ENCODE measurements around the gene MTM1.

Gene MTM1

DNA sequence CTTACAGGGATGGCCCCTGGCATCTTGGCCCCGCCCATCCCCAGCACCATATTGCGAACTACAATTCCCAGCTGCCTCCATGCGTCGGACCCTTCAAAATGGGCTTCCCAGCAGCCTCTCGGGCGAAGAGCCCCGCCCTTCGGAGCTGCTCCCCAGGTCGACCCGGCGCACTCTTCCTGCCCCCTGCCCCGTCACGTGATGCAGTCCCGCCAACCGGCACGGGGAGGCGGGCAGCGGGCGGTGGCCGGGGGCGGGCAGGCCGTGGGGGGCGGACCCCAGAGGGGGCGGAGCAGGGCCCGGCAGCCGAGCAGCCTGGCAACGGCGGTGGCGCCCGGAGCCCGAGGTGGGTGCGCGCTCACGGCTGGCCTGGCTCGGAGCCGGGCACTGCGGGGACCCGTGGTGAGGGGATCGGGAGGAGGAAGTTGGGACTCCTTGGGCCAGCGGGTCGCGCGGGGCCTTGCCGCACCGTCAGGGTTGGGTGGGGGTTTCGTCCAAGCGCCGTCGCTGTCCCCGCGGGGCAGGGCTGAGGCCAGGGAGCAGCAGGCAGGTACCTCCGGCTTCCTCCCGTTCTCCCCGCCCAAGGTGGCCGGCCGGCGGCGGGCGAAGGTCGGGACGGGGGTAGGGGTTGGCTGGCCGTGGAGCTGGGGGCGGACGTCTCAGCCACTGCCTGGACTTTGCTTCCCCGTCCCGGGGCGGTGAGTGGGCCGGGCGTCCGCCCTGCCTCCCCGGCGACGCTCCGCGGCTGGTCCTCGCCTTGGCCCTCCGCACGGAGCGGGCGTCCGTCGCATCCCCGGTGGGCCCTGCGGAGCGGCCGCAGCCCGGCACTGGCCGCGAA, at the start of gene MTM1:
TSS of gene MTM1 (plus strand) at position 302 of the 835 bp plus-strand sequence. CDS start 23,994 bp downstream, outside the sequence.
- peaks cover 2% of the 10 kb centered on the region; the same call in 1 of the 2 replicates for H3K4me1 ChIP-seq (ENCODE audit: control insufficient read depth, insufficient read depth, low read length)
- H3K4me3 ChIP-seq (ENCODE audit: low read length) = peak within 1 kb of the TSS; percentile 98
- no peak within 1 kb of the TSS for H3K27ac ChIP-seq (ENCODE audit: low read length)
- H3K36me3 ChIP-seq (ENCODE audit: control insufficient read depth, insufficient read depth, low read length) = no peaks in the 10 kb centered on the region
- DNase-seq (ENCODE audit: low read depth, low spot score) = peak; percentile 79
- WGBS (ENCODE audit: insufficient coverage, insufficient read length) = no CpG with 5 or more reads among the region's 89 CpGs
- no peaks in the 10 kb centered on the region for H3K9me3 ChIP-seq (ENCODE audit: control insufficient read depth, insufficient read depth, low read length)
- no peaks in the 10 kb centered on the region for H3K27me3 ChIP-seq (ENCODE audit: control insufficient read depth, insufficient read depth, low read length)

DNA sequence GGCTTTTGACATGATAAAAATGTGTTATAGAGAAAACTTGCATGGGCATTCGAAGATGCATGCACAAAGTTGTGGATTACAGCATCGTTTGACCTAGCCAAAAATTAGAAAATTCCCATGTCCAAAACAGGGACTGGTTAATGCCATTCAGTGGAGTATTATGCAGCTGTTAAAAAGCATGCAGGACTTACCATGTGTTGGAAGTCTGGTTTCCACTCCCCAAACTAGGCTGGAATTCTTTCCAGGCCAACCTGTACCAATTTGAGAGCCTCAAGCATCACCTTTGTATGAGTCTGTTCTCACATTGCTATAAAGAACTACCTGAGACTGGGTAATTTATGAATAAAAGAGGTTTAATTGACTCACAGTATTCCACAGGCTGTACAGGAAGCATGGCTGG, 45.9 kb upstream of the MTM1 start:
- no peaks in the 10 kb centered on the region for H3K36me3 ChIP-seq (ENCODE audit: control insufficient read depth, insufficient read depth, low read length)
- H3K4me1 ChIP-seq (ENCODE audit: control insufficient read depth, insufficient read depth, low read length) = no peaks in the 10 kb centered on the region
- WGBS (ENCODE audit: insufficient coverage, insufficient read length) = no CpG with 5 or more reads among the region's 2 CpGs
- H3K27ac ChIP-seq (ENCODE audit: low read length) = no peak overlapping the region
- no peak for DNase-seq (ENCODE audit: low read depth, low spot score)
- no peak overlapping the region for H3K4me3 ChIP-seq (ENCODE audit: low read length)
- no peaks in the 10 kb centered on the region for H3K27me3 ChIP-seq (ENCODE audit: control insufficient read depth, insufficient read depth, low read length)
- H3K9me3 ChIP-seq (ENCODE audit: control insufficient read depth, insufficient read depth, low read length) = no peaks in the 10 kb centered on the region

DNA sequence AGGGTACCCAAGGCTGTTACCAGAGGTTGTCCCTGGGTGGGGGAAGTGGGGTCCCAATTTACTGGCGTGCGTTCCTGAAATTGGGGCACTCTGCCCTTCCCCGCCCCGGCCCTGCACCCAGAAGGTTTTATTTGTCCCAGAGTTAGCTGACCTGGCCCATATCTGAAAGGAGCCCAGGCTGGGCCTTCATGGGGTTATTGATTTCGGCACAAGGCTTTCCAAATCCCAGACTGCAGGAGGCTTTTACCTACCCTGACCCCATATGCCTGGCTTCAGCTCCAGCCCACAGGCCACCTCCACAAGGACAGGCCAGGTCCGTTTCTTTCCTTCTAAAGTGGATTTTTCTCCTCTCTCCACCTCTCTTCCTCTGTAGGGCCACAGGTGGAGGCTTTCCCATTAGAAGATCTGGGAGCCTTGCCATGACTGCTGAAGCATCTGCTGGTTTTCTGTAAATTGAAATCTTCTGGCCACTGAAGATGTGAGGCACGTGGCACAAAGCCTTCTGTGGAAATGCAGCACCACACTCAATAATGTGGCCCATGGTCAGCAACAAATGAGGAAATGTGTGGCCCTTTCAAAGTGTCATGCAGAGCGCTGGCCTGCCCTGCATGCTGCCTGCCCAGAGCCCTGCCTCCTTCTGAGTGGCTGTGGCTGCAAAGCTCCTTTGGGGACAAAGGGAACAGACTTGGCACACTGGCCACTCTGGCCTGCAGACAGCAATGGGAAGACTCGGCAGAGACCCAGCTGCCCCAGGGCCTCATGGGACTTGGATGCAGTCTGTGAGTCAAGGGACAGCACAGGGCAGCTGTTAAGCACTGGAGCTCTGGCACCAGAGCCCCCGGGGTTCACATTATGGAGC, 43.1 kb upstream of the MTM1 start:
- no CpG with 5 or more reads among the region's 10 CpGs for WGBS (ENCODE audit: insufficient coverage, insufficient read length)
- no peak overlapping the region for H3K4me3 ChIP-seq (ENCODE audit: low read length)
- DNase-seq (ENCODE audit: low read depth, low spot score) = no peak
- H3K4me1 ChIP-seq (ENCODE audit: control insufficient read depth, insufficient read depth, low read length) = no peaks in the 10 kb centered on the region
- H3K9me3 ChIP-seq (ENCODE audit: control insufficient read depth, insufficient read depth, low read length) = no peaks in the 10 kb centered on the region
- no peak overlapping the region for H3K27ac ChIP-seq (ENCODE audit: low read length)
- no peaks in the 10 kb centered on the region for H3K36me3 ChIP-seq (ENCODE audit: control insufficient read depth, insufficient read depth, low read length)
- no peaks in the 10 kb centered on the region for H3K27me3 ChIP-seq (ENCODE audit: control insufficient read depth, insufficient read depth, low read length)

DNA sequence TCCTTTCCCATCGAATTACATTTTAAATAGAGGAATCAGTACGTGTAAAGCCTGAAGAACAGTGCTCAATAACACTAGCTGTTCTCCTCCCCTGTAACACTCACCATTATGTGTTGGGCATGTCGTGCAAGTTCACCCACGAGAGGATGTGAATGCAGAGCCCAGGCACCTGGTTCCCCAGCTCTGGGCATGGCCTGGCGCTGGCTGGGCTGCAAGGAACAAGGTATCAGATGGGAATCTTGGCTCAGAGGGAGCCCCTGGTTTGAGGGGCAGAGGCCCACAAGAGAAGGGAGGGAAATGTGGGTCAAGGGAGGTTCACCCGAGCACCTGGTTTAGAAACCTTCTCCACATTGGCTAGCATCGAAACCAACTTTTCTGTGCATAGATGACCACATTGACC, 41.7 kb upstream of the MTM1 start:
- Histone ChIP-seq H3K27ac (ENCODE audit: low read length) (no peak overlapping the region), H3K27me3 (ENCODE audit: control insufficient read depth, insufficient read depth, low read length) (no peaks in the 10 kb centered on the region), H3K4me1 (ENCODE audit: control insufficient read depth, insufficient read depth, low read length) (no peaks in the 10 kb centered on the region), H3K4me3 (ENCODE audit: low read length) (no peak overlapping the region), H3K9me3 (ENCODE audit: control insufficient read depth, insufficient read depth, low read length) (no peaks in the 10 kb centered on the region), H3K36me3 (ENCODE audit: control insufficient read depth, insufficient read depth, low read length) (no peaks in the 10 kb centered on the region)
- DNase-seq (ENCODE audit: low read depth, low spot score) = no peak
- no CpG with 5 or more reads among the region's 7 CpGs for WGBS (ENCODE audit: insufficient coverage, insufficient read length)

DNA sequence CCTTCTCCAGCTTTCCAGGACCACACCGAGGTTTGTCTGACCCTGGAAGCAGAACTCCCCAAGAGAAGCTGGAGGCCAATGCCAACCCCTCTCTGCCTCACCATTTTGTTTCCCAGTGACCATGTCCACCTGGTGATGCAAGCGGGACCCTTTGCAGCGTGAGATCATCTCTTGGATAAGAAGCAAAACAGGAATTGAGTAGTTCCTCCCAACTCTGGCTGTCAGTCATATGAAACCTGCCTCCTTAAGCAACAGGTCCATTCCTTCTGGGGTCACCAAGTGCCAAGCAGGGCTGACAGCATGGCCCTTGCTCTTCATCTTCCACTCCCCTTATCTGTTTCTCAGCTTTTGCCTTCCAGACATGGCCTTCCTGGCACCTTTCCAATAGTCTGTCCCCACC, 41.3 kb upstream of the MTM1 start:
- no CpG with 5 or more reads among the region's 3 CpGs for WGBS (ENCODE audit: insufficient coverage, insufficient read length)
- H3K27ac ChIP-seq (ENCODE audit: low read length) = no peak overlapping the region

DNA sequence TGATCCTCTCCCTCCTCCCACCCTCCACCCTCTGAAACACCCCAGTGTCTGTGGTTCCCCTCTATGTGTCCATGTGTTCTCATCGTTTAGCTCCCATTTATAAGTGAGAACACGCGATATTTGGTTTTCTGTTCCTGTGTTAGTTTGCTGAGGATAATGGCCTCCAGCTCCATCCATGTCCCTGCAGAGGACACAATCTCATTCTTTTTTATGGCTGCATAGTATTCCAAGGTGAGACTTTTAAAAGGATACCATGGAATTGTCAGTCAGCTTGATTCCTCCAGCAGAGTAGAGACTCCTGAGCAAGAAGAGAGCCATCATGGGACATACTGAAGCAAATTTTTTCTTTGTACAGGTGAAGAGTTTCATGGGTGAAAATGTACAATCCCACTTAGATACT, 38.8 kb upstream of the MTM1 start:
- Histone ChIP-seq H3K4me3 (ENCODE audit: low read length) (no peak overlapping the region), H3K27me3 (ENCODE audit: control insufficient read depth, insufficient read depth, low read length) (no peaks in the 10 kb centered on the region), H3K4me1 (ENCODE audit: control insufficient read depth, insufficient read depth, low read length) (no peaks in the 10 kb centered on the region), H3K9me3 (ENCODE audit: control insufficient read depth, insufficient read depth, low read length) (no peaks in the 10 kb centered on the region), H3K36me3 (ENCODE audit: control insufficient read depth, insufficient read depth, low read length) (no peaks in the 10 kb centered on the region), H3K27ac (ENCODE audit: low read length) (no peak overlapping the region)
- DNase-seq (ENCODE audit: low read depth, low spot score) = no peak
- no CpG with 5 or more reads among the region's 3 CpGs for WGBS (ENCODE audit: insufficient coverage, insufficient read length)

More for the DNA sequence above, 41.3 kb upstream of the MTM1 start:
- no peaks in the 10 kb centered on the region for H3K36me3 ChIP-seq (ENCODE audit: control insufficient read depth, insufficient read depth, low read length)
- H3K27me3 ChIP-seq (ENCODE audit: control insufficient read depth, insufficient read depth, low read length) = no peaks in the 10 kb centered on the region
- H3K9me3 ChIP-seq (ENCODE audit: control insufficient read depth, insufficient read depth, low read length) = no peaks in the 10 kb centered on the region
- no peak for DNase-seq (ENCODE audit: low read depth, low spot score)
- no peak overlapping the region for H3K4me3 ChIP-seq (ENCODE audit: low read length)
- no peaks in the 10 kb centered on the region for H3K4me1 ChIP-seq (ENCODE audit: control insufficient read depth, insufficient read depth, low read length)

DNA sequence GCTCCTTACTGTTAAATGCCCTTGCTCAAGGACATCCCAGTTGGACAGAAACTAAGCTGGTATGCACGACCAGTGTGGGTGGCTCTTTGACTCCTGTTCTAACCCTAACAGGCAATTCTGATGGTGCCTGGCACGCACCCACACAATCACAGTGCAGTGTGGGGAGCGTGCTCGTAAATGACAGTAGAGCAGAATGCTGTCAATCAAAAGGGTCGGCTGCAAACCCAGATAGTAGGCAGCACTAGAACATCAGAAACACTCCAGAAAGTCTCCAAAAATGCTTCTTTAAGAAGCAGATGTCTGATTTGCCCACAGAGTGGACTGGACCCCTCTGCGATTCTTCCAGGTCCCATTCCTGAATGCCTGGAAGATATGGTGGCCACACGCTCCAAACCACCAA, 37.6 kb upstream of the MTM1 start:
- H3K9me3 ChIP-seq (ENCODE audit: control insufficient read depth, insufficient read depth, low read length) = no peaks in the 10 kb centered on the region
- DNase-seq (ENCODE audit: low read depth, low spot score) = no peak
- no peaks in the 10 kb centered on the region for H3K36me3 ChIP-seq (ENCODE audit: control insufficient read depth, insufficient read depth, low read length)
- no peak overlapping the region for H3K27ac ChIP-seq (ENCODE audit: low read length)
- H3K4me1 ChIP-seq (ENCODE audit: control insufficient read depth, insufficient read depth, low read length) = no peaks in the 10 kb centered on the region
- no peaks in the 10 kb centered on the region for H3K27me3 ChIP-seq (ENCODE audit: control insufficient read depth, insufficient read depth, low read length)
- no peak overlapping the region for H3K4me3 ChIP-seq (ENCODE audit: low read length)
- no CpG with 5 or more reads among the region's 7 CpGs for WGBS (ENCODE audit: insufficient coverage, insufficient read length)

DNA sequence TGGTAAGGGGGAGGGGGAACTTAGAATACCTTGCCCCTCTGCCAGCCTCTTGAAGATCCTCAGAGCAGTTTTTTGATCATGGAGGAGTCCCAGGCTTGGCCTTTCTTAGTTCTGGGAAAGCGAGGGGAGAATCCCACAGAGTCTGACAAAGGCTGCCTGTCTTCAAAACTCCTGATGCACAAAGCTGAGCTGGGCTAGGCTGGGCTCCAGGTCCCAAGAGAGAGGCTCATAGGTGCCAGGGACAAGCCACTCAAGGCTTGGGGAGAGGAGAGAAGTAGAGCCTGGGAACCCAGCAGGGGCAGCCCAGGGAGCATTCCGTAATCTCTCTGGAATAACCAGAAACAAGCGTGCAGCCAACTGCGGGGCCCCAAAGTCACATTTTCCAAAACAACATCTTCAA, 37.0 kb upstream of the MTM1 start:
- no peaks in the 10 kb centered on the region for H3K9me3 ChIP-seq (ENCODE audit: control insufficient read depth, insufficient read depth, low read length)
- H3K27me3 ChIP-seq (ENCODE audit: control insufficient read depth, insufficient read depth, low read length) = no peaks in the 10 kb centered on the region
- DNase-seq (ENCODE audit: low read depth, low spot score) = no peak
- no peak overlapping the region for H3K27ac ChIP-seq (ENCODE audit: low read length)
- no peaks in the 10 kb centered on the region for H3K4me1 ChIP-seq (ENCODE audit: control insufficient read depth, insufficient read depth, low read length)
- no peaks in the 10 kb centered on the region for H3K36me3 ChIP-seq (ENCODE audit: control insufficient read depth, insufficient read depth, low read length)
- no CpG with 5 or more reads among the region's 4 CpGs for WGBS (ENCODE audit: insufficient coverage, insufficient read length)
- H3K4me3 ChIP-seq (ENCODE audit: low read length) = no peak overlapping the region

DNA sequence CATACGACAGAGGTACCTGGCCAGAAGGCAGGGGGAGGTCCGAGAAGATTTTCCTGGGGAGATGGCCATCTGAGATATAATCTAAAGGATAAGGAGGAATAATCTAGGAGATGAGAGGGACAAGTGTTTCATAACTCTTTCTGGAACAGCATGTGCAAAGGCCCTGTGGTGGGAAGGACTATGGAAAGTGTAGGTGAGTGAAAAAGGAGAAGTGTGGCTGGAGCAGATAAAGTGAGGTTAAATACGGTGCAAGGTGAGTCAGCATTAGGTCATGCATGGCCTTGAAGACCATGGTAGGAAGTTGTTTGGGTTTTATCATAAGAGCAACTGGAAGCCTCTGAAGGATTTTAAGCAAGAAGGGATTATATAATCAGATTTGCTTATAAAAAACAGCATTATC, 34.6 kb upstream of the MTM1 start:
- DNase-seq (ENCODE audit: low read depth, low spot score) = no peak
- no peaks in the 10 kb centered on the region for H3K9me3 ChIP-seq (ENCODE audit: control insufficient read depth, insufficient read depth, low read length)
- H3K27me3 ChIP-seq (ENCODE audit: control insufficient read depth, insufficient read depth, low read length) = no peaks in the 10 kb centered on the region
- no peaks in the 10 kb centered on the region for H3K36me3 ChIP-seq (ENCODE audit: control insufficient read depth, insufficient read depth, low read length)
- no peak overlapping the region for H3K27ac ChIP-seq (ENCODE audit: low read length)
- no peaks in the 10 kb centered on the region for H3K4me1 ChIP-seq (ENCODE audit: control insufficient read depth, insufficient read depth, low read length)
- H3K4me3 ChIP-seq (ENCODE audit: low read length) = no peak overlapping the region
- WGBS (ENCODE audit: insufficient coverage, insufficient read length) = no CpG with 5 or more reads among the region's 3 CpGs

DNA sequence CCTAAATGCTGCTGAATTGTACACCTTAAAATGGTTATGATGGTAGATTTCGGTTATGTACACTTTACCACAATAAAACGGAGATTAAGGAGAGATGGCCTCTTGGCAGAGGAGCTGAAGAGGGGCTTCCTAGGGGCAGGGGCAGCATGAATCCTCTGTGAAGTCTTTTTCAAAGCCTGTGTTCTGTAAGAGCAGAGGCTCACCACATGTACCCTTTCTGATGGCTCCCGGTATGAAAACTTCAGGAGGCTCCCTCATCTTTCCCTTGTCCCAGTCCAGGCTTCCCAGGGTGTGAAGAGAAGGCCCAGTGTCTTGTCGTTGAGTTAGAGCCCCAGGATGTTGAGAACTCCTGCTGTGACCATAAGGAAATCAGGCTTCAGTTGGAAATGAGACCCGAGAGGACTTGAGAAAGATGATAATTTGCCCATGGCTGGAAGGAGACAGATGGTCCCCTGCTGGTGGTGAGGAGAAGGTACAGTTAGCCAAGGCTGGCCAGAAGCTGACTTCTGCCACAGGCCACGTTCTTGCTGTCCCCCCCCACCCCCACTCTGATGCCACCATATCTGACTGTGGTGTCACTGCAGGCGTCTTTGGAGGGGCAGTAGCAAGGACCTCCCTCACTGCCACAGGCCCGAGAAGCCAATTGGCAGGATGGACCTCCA, 31.8 kb upstream of the MTM1 start:
- H3K4me1 ChIP-seq (ENCODE audit: control insufficient read depth, insufficient read depth, low read length) = no peaks in the 10 kb centered on the region
- H3K27me3 ChIP-seq (ENCODE audit: control insufficient read depth, insufficient read depth, low read length) = no peaks in the 10 kb centered on the region
- no peak overlapping the region for H3K4me3 ChIP-seq (ENCODE audit: low read length)
- no peaks in the 10 kb centered on the region for H3K9me3 ChIP-seq (ENCODE audit: control insufficient read depth, insufficient read depth, low read length)
- DNase-seq (ENCODE audit: low read depth, low spot score) = no peak
- H3K27ac ChIP-seq (ENCODE audit: low read length) = no peak overlapping the region
- WGBS (ENCODE audit: insufficient coverage, insufficient read length) = no CpG with 5 or more reads among the region's 8 CpGs
- no peaks in the 10 kb centered on the region for H3K36me3 ChIP-seq (ENCODE audit: control insufficient read depth, insufficient read depth, low read length)
